Endodermal cell (in vitro differentiated cells): ENCODE data around the gene STX8. TPM values are rescaled to one million over a fixed set of nuclear protein-coding genes. Genes with fewer than 3 reads are reported as not detected.
"Not testable (repeated sequence)": the region's sequence is repeated elsewhere in the genome, so short reads cannot be mapped to it uniquely, and the experiment has no call there.

Experiments used
- DNase-seq: peaks from one replicate; pipeline ENCODE4 v3.0.0-alpha.2; 2017
- H3K27ac ChIP-seq: 2 replicates; pipeline ENCODE4 v1.5.1; 2013; ENCODE audit warnings: mild to moderate bottlenecking, low read depth, low read length, moderate library complexity
- H3K27me3 ChIP-seq: 2 replicates; pipeline ENCODE4 v1.6.1; 2013; ENCODE audit warnings: mild to moderate bottlenecking, low read length, moderate library complexity; ENCODE audit not compliant: insufficient read depth, control insufficient read depth, poor library complexity, severe bottlenecking
- H3K36me3 ChIP-seq: 2 replicates; pipeline ENCODE4 v1.7.0; 2013; ENCODE audit warnings: mild to moderate bottlenecking, low read length, moderate library complexity; ENCODE audit not compliant: control insufficient read depth, insufficient read depth
- H3K4me1 ChIP-seq: one replicate; pipeline ENCODE4 v1.7.0; 2013; ENCODE audit warnings: low read length; ENCODE audit not compliant: control insufficient read depth, insufficient read depth
- H3K4me3 ChIP-seq: 2 replicates; pipeline ENCODE4 v1.5.1; 2013; ENCODE audit warnings: mild to moderate bottlenecking, low read length, moderate library complexity
- H3K9ac ChIP-seq: 2 replicates; pipeline ENCODE4 v1.6.1; 2013; ENCODE audit warnings: mild to moderate bottlenecking, low read length, moderate library complexity; ENCODE audit not compliant: poor library complexity, severe bottlenecking; ENCODE audit errors: extremely low read depth
- H3K9me3 ChIP-seq: 2 replicates; pipeline ENCODE4 v1.6.1; 2013; ENCODE audit warnings: mild to moderate bottlenecking, low read length, moderate library complexity; ENCODE audit not compliant: control insufficient read depth
- H3K27ac Mint-ChIP-seq: 2 replicates; pipeline ENCODE4 v1.8.0; 2020; ENCODE audit warnings: mixed read lengths
- H3K27me3 Mint-ChIP-seq: 2 replicates; pipeline ENCODE4 v1.8.0; 2021; ENCODE audit warnings: mild to moderate bottlenecking, mixed read lengths; ENCODE audit not compliant: insufficient read depth
- H3K36me3 Mint-ChIP-seq: 2 replicates; pipeline ENCODE4 v1.8.0; 2020; ENCODE audit warnings: low read depth, mixed read lengths
- H3K4me1 Mint-ChIP-seq: 2 replicates; pipeline ENCODE4 v1.8.0; 2020; ENCODE audit warnings: mixed read lengths
- H3K4me3 Mint-ChIP-seq: 2 replicates; pipeline ENCODE4 v1.8.0; 2020; ENCODE audit warnings: mild to moderate bottlenecking, moderate library complexity, mixed read lengths
- H3K9me3 Mint-ChIP-seq: 2 replicates; pipeline ENCODE4 v1.8.0; 2020; ENCODE audit warnings: mild to moderate bottlenecking, mixed read lengths
- WGBS, 2 experiments: methylation state at CpG; one replicate each; pipeline versions ENCODE4 v1.1.5 to v1.1.7; 2013; ENCODE audit warnings: missing lambda C conversion rate in 2 of 2, mixed read lengths in 1 of 2; ENCODE audit not compliant: insufficient coverage in 1 of 2, insufficient read length in 1 of 2; 5-methylcytosine and 5-hydroxymethylcytosine counted together
- total RNA-seq, 2 donors: library from RNA; stranded (reverse); fragmentation: NEBNext Ultra II Directional in 1 of 2; extraction: Animal tissue kit (Norgen Biotek cat#: 25700) in 1 of 2; gene quantifications; 2 replicates in 1 of 2; 3 replicates in 1 of 2; pipeline ENCODE4 v1.2.1, GENCODE V29; 2021
- TF ChIP-seq, protein P1 (sequence below): fragments of 200-600 bp; sonication (generic); conservative IDR thresholded peaks from 2 replicates; pipeline ENCODE4 v1.5.0; 2021; ENCODE audit warnings: antibody characterized with exemption, mild to moderate bottlenecking

STX8 gene
- total RNA-seq, 2 donors from 2014 or later = 82.5 to 98.2 TPM

DNA sequence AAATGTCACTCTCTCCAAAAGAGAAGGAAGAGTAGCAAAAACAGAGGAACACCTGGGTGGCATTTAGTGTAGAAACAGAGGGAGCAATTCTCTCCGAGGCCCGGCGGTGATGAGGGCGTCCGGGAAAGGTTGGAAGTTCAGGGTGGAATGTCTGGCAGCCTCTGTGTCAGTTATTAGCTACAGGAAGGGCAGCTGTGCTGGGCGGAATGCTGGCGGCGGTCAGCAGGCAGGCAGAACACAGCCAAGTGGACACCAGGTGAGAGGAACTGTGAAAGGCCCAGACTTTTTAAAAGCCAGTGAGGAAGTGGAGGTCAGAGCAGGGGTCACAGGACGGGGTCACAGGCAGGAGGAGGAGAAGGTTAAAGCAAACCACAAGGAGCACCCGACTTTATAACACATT is 316.2 kb downstream of the STX8 start:
- Mint-ChIP-seq H3K27ac (no peak overlapping the region), H3K4me1 (peaks cover 48% of the 10 kb centered on the region), H3K36me3 (no peaks in the 10 kb centered on the region), H3K4me3 (no peak overlapping the region), H3K27me3 (no peaks in the 10 kb centered on the region), H3K9me3 (no peaks in the 10 kb centered on the region)
- Histone ChIP-seq H3K27ac (no peak overlapping the region), H3K9ac (no peak overlapping the region), H3K9me3 (no peaks in the 10 kb centered on the region), H3K4me1 (peaks cover 22% of the 10 kb centered on the region), H3K27me3 (no peaks in the 10 kb centered on the region), H3K36me3 (no peaks in the 10 kb centered on the region), H3K4me3 (no peak overlapping the region)
- WGBS, 2 experiments = 93 to 97% methylated on average over 7 to 10 of the region's 10 CpGs
- TF ChIP-seq, protein P1, sequence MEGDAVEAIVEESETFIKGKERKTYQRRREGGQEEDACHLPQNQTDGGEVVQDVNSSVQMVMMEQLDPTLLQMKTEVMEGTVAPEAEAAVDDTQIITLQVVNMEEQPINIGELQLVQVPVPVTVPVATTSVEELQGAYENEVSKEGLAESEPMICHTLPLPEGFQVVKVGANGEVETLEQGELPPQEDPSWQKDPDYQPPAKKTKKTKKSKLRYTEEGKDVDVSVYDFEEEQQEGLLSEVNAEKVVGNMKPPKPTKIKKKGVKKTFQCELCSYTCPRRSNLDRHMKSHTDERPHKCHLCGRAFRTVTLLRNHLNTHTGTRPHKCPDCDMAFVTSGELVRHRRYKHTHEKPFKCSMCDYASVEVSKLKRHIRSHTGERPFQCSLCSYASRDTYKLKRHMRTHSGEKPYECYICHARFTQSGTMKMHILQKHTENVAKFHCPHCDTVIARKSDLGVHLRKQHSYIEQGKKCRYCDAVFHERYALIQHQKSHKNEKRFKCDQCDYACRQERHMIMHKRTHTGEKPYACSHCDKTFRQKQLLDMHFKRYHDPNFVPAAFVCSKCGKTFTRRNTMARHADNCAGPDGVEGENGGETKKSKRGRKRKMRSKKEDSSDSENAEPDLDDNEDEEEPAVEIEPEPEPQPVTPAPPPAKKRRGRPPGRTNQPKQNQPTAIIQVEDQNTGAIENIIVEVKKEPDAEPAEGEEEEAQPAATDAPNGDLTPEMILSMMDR = no peak
- no peak for DNase-seq

DNA sequence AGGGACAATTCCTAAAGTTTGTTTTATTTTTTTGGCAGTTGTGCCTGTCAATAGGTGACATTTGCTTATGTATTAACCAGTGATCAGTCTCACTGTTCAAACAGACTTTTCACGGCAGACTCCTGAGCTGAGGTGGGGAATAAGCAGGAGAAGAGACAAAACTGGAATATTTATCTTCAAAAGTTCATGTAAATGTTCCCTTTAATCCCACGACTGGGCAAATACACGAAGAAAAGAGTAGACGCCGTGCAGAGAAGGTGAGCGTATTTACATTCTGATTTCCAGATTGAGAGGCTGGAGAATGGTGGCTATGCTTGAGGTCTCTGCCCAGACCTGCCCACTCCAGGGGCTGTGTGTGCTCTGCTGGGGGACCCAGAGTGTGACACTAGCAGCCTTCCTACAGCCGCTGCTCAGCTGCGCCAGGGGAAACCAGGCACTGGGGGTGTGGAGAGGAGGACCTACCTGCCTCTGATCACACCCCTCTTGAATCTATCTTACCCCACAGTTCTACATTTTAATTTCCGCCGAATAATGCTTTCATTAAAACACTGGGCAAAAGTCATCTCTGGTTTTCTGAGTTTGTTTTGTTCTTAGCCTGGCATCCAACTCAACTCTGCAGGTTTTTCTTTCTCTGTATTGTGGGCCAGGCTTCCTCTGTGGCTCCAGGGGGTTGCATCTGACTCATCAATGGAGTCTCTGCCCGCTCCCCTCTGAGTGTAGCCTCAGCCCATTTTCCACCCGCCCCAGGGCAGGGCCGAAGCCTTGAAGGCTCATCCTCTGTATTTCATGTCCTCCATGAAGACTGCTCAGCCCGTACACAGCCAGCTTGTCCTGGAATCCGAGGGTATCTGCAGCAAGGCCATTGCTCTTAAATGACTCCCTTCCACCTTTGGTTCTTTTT is 317.3 kb downstream of the STX8 start:
- TF ChIP-seq, protein P1 = no peak
- Mint-ChIP-seq H3K36me3 (no peaks in the 10 kb centered on the region), H3K4me3 (no peak overlapping the region), H3K27ac (peak overlapping the region; percentile 41), H3K27me3 (no peaks in the 10 kb centered on the region), H3K4me1 (peaks cover 48% of the 10 kb centered on the region), H3K9me3 (no peaks in the 10 kb centered on the region)
- H3K36me3 ChIP-seq = no peaks in the 10 kb centered on the region
- DNase-seq = peak; percentile 70
- H3K27ac ChIP-seq = no peak overlapping the region
- H3K4me1 ChIP-seq = peaks cover 22% of the 10 kb centered on the region
- H3K9ac ChIP-seq = no peak overlapping the region
- WGBS, 2 experiments = 85 to 88% methylated on average over 10 to 14 of the region's 15 CpGs
- no peaks in the 10 kb centered on the region for H3K27me3 ChIP-seq
- H3K4me3 ChIP-seq = no peak overlapping the region
- H3K9me3 ChIP-seq = no peaks in the 10 kb centered on the region

GRCh38 chr17:9257630-9257965 is 318.0 kb downstream of the STX8 start:
- not testable (repeated sequence) for H3K9me3 Mint-ChIP-seq, H3K27ac ChIP-seq, DNase-seq, H3K36me3 ChIP-seq, H3K9ac ChIP-seq, H3K9me3 ChIP-seq, H3K4me3 Mint-ChIP-seq, H3K27ac Mint-ChIP-seq, H3K4me3 ChIP-seq, H3K36me3 Mint-ChIP-seq, H3K27me3 Mint-ChIP-seq, H3K27me3 ChIP-seq
- H3K4me1 ChIP-seq = peaks cover 22% of the 10 kb centered on the region
- WGBS, 2 experiments = 95% methylated on average over 7 to 9 of the region's 9 CpGs
- H3K4me1 Mint-ChIP-seq = peaks cover 48% of the 10 kb centered on the region
